RPMI7951 (cell line): ENCODE data around the gene PCDHGC4. TPM values are rescaled to one million over a fixed set of nuclear protein-coding genes. Genes with fewer than 3 reads are reported as not detected.
A peak's percentile ranks its signal among the peaks of the same experiment; 100 is the strongest.

Source experiments
- DNase-seq: peaks from one replicate; pipeline ENCODE4 v3.0.0-alpha.2; 2012; ENCODE audit warnings: low read depth
- total RNA-seq: library from RNA; depleted of rRNA; stranded (reverse); fragments of >200 nt; shearing (Covaris generic); gene quantifications from 2 replicates; pipeline ENCODE4 v1.2.3, GENCODE V29; 2014; rRNA removed

The PCDHGC4 gene
- total RNA-seq, 1 experiment from 2014 or later: 1.1 TPM

DNA sequence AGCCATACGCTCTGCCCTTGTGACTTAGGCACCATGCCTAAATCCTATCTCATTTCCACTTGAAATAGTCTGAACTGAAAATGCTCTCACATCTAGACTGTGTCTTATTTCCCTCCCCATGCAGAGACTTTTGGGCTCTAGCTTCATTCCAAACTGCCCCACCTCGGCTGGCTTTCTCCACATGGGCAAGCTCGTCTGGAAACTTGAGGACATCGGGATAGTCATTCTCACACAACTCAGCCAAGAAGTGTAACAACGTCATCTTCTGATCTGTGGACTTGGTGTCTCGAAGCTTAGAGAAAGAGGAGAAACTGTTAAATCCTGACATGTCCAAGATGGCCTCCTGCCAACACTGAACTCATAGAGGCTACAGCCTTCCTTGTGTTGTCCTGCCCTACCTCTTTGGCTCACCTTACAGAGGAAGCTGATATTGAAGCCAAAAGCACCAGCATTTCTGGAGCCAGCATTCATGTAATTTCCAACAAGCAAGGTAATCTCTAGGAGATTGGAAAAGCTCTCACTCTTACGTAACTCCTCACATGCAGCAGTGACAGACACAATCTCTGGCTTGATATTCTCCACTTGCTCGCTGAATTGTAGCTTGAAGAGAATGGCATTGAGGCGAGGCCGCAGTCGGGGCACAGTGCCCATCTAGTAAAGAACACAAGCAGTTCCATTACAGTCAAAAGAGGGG is 43.6 kb downstream of the PCDHGC4 start:
- no peak for DNase-seq

DNA sequence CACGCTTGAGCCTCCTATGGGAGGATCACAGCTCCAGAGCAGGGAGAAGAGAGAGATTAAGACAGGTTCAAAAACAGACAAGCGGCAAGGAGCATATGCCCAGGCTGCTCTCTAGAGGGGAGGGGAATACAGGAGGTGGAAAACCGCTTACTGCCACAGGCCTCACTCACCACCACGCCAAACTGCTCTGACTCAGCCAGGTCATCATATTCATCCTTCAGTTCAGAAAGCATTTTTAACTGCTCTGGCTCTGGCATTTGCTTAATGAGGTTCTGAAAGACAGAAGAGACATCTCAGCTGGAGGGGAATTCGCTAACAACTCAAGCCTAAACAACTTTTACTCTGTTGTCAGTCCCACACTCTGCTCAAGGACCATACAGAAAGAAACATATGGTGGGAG is 44.2 kb downstream of the PCDHGC4 start:
- peak; percentile 79 for DNase-seq

DNA sequence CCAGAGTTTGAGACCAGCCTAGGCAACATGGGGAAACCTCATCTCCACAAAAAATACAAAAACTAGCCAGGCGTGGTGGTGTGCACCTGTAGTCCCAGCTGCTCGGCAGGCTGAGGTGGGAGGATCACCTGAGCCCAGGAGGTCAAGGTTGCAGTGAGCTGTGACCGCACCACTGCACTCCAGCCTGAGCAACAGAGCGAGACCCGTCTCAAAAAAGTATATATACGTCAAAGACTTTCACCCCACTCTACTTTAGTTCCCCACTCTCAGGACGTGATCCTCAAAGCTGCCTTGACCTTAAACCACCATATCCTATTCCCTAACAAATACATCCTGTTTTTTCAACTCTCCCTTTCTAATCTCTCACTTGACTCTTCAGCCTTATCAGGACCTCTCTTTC is 45.0 kb downstream of the PCDHGC4 start:
- no peak for DNase-seq

DNA sequence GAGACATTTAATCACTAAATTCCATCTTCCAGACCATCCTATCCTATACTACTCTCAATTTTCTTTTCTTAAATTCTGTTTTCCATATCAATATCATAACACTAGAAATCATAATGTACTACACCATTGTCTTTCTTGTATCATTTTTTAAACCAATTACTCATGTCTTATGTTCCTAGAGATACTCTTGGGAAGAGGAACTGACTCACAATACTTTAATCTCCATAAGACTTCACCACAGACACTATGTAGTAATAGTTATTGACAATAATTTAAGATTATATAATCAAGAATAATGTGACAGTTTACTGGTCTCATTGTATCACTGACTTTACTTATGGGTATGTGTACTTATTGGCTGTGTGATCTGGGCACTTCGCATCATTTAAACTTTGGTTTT is 47.9 kb downstream of the PCDHGC4 start:
- DNase-seq: no peak

DNA sequence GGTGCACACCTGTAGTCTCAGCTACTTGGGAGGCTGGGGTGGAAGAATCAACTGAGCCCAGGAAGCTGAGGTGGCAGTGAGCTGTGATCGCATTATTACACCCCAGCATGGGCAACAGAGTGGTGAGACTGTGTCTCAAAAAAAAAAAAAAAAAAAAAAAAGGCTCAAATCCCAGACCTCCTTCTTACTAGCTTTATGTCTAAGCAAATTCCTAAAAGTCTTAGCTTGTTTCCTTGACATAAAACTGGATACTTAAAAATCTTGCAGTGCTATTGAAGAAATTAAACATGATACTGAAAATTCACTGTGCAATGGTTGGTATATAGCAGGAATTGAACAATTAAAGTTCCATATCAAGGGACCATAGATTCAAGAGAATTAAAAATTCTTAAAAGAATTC is 49.1 kb downstream of the PCDHGC4 start:
- no peak for DNase-seq

DNA sequence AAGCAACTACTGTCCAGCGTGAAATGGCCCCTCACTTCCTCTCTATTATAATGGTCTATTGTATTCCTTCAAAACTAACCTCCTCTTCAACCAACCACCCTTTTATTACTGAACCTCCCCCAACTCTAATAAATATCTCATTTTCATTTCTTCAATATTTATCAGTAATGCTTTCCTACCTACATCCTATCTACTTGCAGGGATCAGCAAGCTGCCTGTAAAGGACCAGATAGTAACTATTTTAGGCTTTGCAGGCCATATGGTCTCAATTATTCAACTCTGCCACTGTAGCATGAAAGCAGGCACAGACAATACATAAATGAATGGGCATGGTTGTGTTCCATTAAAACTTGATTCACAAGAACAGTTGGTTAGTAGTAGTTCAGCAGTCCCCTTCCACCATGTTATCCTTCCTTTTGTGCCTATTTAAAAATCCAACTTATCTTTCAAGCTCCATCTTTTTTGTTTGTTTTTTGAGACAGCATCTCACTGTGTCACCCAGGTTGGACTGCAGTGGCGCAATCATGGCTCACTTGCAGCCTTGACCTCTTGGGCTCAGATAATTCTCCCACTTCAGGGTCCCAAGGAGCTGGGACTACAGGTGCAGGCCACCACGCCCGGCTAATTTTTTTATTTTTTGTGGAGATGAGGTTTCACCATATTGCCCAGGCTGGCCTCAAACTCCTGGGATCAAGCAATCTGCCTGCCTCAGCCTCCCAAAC is 49.8 kb downstream of the PCDHGC4 start:
- peak; percentile 48 for DNase-seq

Other genes starting within 250 kb of the PCDHGC4 start
- 1.6 and 2.0 TPM in 2 replicates for gene PCDHB15, start 239.6 kb upstream of the PCDHGC4 start, total RNA-seq
- gene SLC25A2, start 181.0 kb upstream of the PCDHGC4 start, total RNA-seq: 0.48 TPM in 1 of 2 replicates, not detected in the other
- gene TAF7, start 164.2 kb upstream of the PCDHGC4 start, total RNA-seq: 36.0 and 50.9 TPM in 2 replicates
- 3.3 and 3.7 TPM in 2 replicates for gene PCDHGA1, start 154.5 kb upstream of the PCDHGC4 start, total RNA-seq
- gene PCDHGA2, start 146.3 kb upstream of the PCDHGC4 start, total RNA-seq: 6.8 and 7.0 TPM in 2 replicates
- gene PCDHGA3, start 141.2 kb upstream of the PCDHGC4 start, total RNA-seq: 0.12 and 0.39 TPM in 2 replicates
- gene PCDHGB1, start 134.9 kb upstream of the PCDHGC4 start, total RNA-seq: 10.6 and 10.9 TPM in 2 replicates
- gene PCDHGA4, start 130.0 kb upstream of the PCDHGC4 start, total RNA-seq: 3.8 and 4.8 TPM in 2 replicates
- gene PCDHGB2, start 125.0 kb upstream of the PCDHGC4 start, total RNA-seq: 4.6 and 6.0 TPM in 2 replicates
- gene PCDHGA5, start 120.9 kb upstream of the PCDHGC4 start, total RNA-seq: 1.5 and 1.8 TPM in 2 replicates
- gene PCDHGB3, start 114.8 kb upstream of the PCDHGC4 start, total RNA-seq: 1.1 and 1.6 TPM in 2 replicates
- 1.3 and 1.8 TPM in 2 replicates for gene PCDHGA6, start 111.1 kb upstream of the PCDHGC4 start, total RNA-seq
- gene PCDHGA7, start 102.3 kb upstream of the PCDHGC4 start, total RNA-seq: 4.6 and 5.5 TPM in 2 replicates
- 12.0 and 12.7 TPM in 2 replicates for gene PCDHGB4, start 97.3 kb upstream of the PCDHGC4 start, total RNA-seq
- 1.6 and 1.9 TPM in 2 replicates for gene PCDHGA8, start 92.4 kb upstream of the PCDHGC4 start, total RNA-seq
- gene PCDHGB5, start 87.1 kb upstream of the PCDHGC4 start, total RNA-seq: 18.6 and 19.8 TPM in 2 replicates
- gene PCDHGA9, start 82.3 kb upstream of the PCDHGC4 start, total RNA-seq: 0.88 and 1.1 TPM in 2 replicates
- gene PCDHGB6, start 77.0 kb upstream of the PCDHGC4 start, total RNA-seq: 0.84 and 0.88 TPM in 2 replicates
- 0.78 and 0.84 TPM in 2 replicates for gene PCDHGA10, start 72.0 kb upstream of the PCDHGC4 start, total RNA-seq
- gene PCDHGB7, start 67.4 kb upstream of the PCDHGC4 start, total RNA-seq: 0.29 and 0.48 TPM in 2 replicates
- gene PCDHGA11, start 64.0 kb upstream of the PCDHGC4 start, total RNA-seq: 7.0 and 8.1 TPM in 2 replicates
- gene PCDHGA12, start 54.5 kb upstream of the PCDHGC4 start, total RNA-seq: 19.9 and 23.5 TPM in 2 replicates
- 75.6 and 81.8 TPM in 2 replicates for gene PCDHGC3, start 9.1 kb upstream of the PCDHGC4 start, total RNA-seq
- 1.1 and 1.2 TPM in 2 replicates for gene PCDHGC5, start 4.1 kb downstream of the PCDHGC4 start, total RNA-seq
- 29.1 and 40.1 TPM in 2 replicates for gene DIAPH1, start 134.0 kb downstream of the PCDHGC4 start, total RNA-seq
- gene HDAC3, start 151.8 kb downstream of the PCDHGC4 start, total RNA-seq: 43.9 and 52.4 TPM in 2 replicates
- 2.8 and 5.2 TPM in 2 replicates for gene RELL2, start 152.0 kb downstream of the PCDHGC4 start, total RNA-seq
- 8.5 and 11.1 TPM in 2 replicates for gene FCHSD1, start 166.4 kb downstream of the PCDHGC4 start, total RNA-seq
- 5.3 and 5.4 TPM in 2 replicates for gene ARAP3, start 197.2 kb downstream of the PCDHGC4 start, total RNA-seq